SJCRH30 (cell line): ENCODE results near the gene DDX52. TPM values are rescaled to one million over a fixed set of nuclear protein-coding genes. Genes with fewer than 3 reads are reported as not detected.
"Not testable (repeated sequence)": the region's sequence is repeated elsewhere in the genome, so short reads cannot be mapped to it uniquely, and the experiment has no call there.

Source experiments
- DNase-seq, 2 experiments: peaks; one replicate each; pipeline ENCODE4 v3.0.0-alpha.2; 2015 to 2020
- H3K27ac ChIP-seq: fragments of 250-450 bp; sonication (Bioruptor Pico); 2 replicates; pipeline ENCODE4 v1.5.1; 2020; ENCODE audit warnings: mild to moderate bottlenecking, moderate library complexity
- H3K27me3 ChIP-seq: fragments of 250-450 bp; sonication (Bioruptor Pico); 2 replicates; pipeline ENCODE4 v1.5.1; 2020; ENCODE audit warnings: mild to moderate bottlenecking, moderate library complexity
- H3K36me3 ChIP-seq: fragments of 250-450 bp; sonication (Bioruptor Pico); 2 replicates; pipeline ENCODE4 v1.5.1; 2020; ENCODE audit warnings: mild to moderate bottlenecking, moderate library complexity
- H3K4me1 ChIP-seq: fragments of 250-450 bp; sonication (Bioruptor Pico); 2 replicates; pipeline ENCODE4 v1.5.1; 2020; ENCODE audit warnings: mild to moderate bottlenecking, moderate library complexity
- H3K4me3 ChIP-seq: fragments of 250-450 bp; sonication (Bioruptor Pico); 2 replicates; pipeline ENCODE4 v1.5.1; 2020; ENCODE audit warnings: mild to moderate bottlenecking, moderate library complexity
- H3K9me3 ChIP-seq: fragments of 250-450 bp; sonication (Bioruptor Pico); replicated peaks from 2 replicates; pipeline ENCODE4 v1.5.1; 2020; ENCODE audit warnings: mild to moderate bottlenecking, moderate library complexity
- total RNA-seq: library from RNA; depleted of rRNA; stranded (reverse); fragments of >200 nt; shearing (Covaris generic); gene quantifications from 2 replicates; pipeline ENCODE4 v1.2.3, GENCODE V29; 2014

DDX52 gene
- total RNA-seq, 1 experiment from 2014 or later: 32.1 TPM

GRCh38 chr17:37614391-37614790, 28.9 kb downstream of the DDX52 start:
- H3K9me3 ChIP-seq: no peaks in the 10 kb centered on the region
- H3K4me1 ChIP-seq: no peaks in the 10 kb centered on the region
- no peak overlapping the region for H3K27ac ChIP-seq
- no peak overlapping the region for H3K4me3 ChIP-seq
- peaks cover 37% of the 10 kb centered on the region for H3K36me3 ChIP-seq
- no peak for DNase-seq
- H3K27me3 ChIP-seq: no peaks in the 10 kb centered on the region

GRCh38 chr17:37610971-37611370, 32.3 kb downstream of the DDX52 start:
- no peak for DNase-seq
- Histone ChIP-seq H3K36me3 (peaks cover 19% of the 10 kb centered on the region), H3K27ac (no peak overlapping the region), H3K27me3 (no peaks in the 10 kb centered on the region), H3K4me3 (no peak overlapping the region), H3K9me3 (no peaks in the 10 kb centered on the region), H3K4me1 (no peaks in the 10 kb centered on the region)

- not testable (repeated sequence) for H3K9me3 ChIP-seq, H3K27me3 ChIP-seq, DNase-seq, H3K4me1 ChIP-seq
- peak overlapping the region; percentile 85 for H3K27ac ChIP-seq
- peaks cover 14% of the 10 kb centered on the region for H3K36me3 ChIP-seq
- peak overlapping the region; percentile 91 for H3K4me3 ChIP-seq
Observed at GRCh38 chr17:37610041-37610420, 33.2 kb downstream of the DDX52 start.

- Histone ChIP-seq H3K4me1 (no peaks in the 10 kb centered on the region), H3K9me3 (no peaks in the 10 kb centered on the region), H3K36me3 (peaks cover 8% of the 10 kb centered on the region), H3K4me3 (peak within 1 kb of the TSS; percentile 91), H3K27me3 (no peaks in the 10 kb centered on the region), H3K27ac (peak within 1 kb of the TSS; percentile 85)
- DNase-seq: peak; percentile 96 to 97
Observed at GRCh38 chr17:37609170-37610040, 33.8 kb downstream of the DDX52 start, which contains the start of gene SYNRG. SYNRG (minus strand) TSS chr17:37609418; CDS start chr17:37609355, 63 bp downstream.

GRCh38 chr17:37608351-37609169, 34.7 kb downstream of the DDX52 start:
- H3K9me3 ChIP-seq: no peaks in the 10 kb centered on the region
- peaks cover 2% of the 10 kb centered on the region for H3K36me3 ChIP-seq
- no peaks in the 10 kb centered on the region for H3K27me3 ChIP-seq
- peak; percentile 61 to 71 for DNase-seq
- H3K27ac ChIP-seq: peak overlapping the region; percentile 85
- no peaks in the 10 kb centered on the region for H3K4me1 ChIP-seq
- H3K4me3 ChIP-seq: peak overlapping the region; percentile 91

- Histone ChIP-seq H3K36me3 (no peaks in the 10 kb centered on the region; the same call in 1 of the 2 replicates), H3K4me1 (no peaks in the 10 kb centered on the region), H3K4me3 (peak overlapping the region; percentile 91), H3K9me3 (no peaks in the 10 kb centered on the region), H3K27me3 (no peaks in the 10 kb centered on the region), H3K27ac (no peak overlapping the region)
- no peak for DNase-seq
Observed at GRCh38 chr17:37607637-37608331, 35.5 kb downstream of the DDX52 start.

GRCh38 chr17:37605813-37606505, 37.3 kb downstream of the DDX52 start:
- Histone ChIP-seq H3K4me3 (no peak overlapping the region), H3K9me3 (no peaks in the 10 kb centered on the region), H3K27ac (no peak overlapping the region), H3K27me3 (no peaks in the 10 kb centered on the region), H3K36me3 (peaks cover 2% of the 10 kb centered on the region; the same call in 1 of the 2 replicates), H3K4me1 (no peaks in the 10 kb centered on the region)
- no peak for DNase-seq

GRCh38 chr17:37605081-37605480, 38.2 kb downstream of the DDX52 start:
- Histone ChIP-seq H3K27me3 (no peaks in the 10 kb centered on the region), H3K27ac (no peak overlapping the region), H3K36me3 (peaks cover 2% of the 10 kb centered on the region; the same call in 1 of the 2 replicates), H3K4me3 (no peak overlapping the region), H3K9me3 (no peaks in the 10 kb centered on the region), H3K4me1 (no peaks in the 10 kb centered on the region)
- no peak for DNase-seq

- no peak for DNase-seq
- Histone ChIP-seq H3K36me3 (peaks cover 2% of the 10 kb centered on the region; the same call in 1 of the 2 replicates), H3K4me1 (no peaks in the 10 kb centered on the region), H3K27me3 (no peaks in the 10 kb centered on the region), H3K4me3 (no peak overlapping the region), H3K9me3 (no peaks in the 10 kb centered on the region), H3K27ac (no peak overlapping the region)
Observed at GRCh38 chr17:37604556-37604955, 38.7 kb downstream of the DDX52 start.

GRCh38 chr17:37598145-37598544, 45.1 kb downstream of the DDX52 start:
- Histone ChIP-seq H3K4me3 (no peak overlapping the region), H3K27ac (no peak overlapping the region), H3K36me3 (peaks cover 6% of the 10 kb centered on the region; the same call in 1 of the 2 replicates)

GRCh38 chr17:37592291-37592690, 51.0 kb downstream of the DDX52 start:
- H3K27me3 ChIP-seq: no peaks in the 10 kb centered on the region
- H3K27ac ChIP-seq: no peak overlapping the region
- H3K9me3 ChIP-seq: no peaks in the 10 kb centered on the region
- no peak overlapping the region for H3K4me3 ChIP-seq
- H3K4me1 ChIP-seq: no peaks in the 10 kb centered on the region
- H3K36me3 ChIP-seq: peaks cover 5% of the 10 kb centered on the region
- no peak for DNase-seq

More at GRCh38 chr17:37598145-37598544, 45.1 kb downstream of the DDX52 start:
- no peak for DNase-seq
- Histone ChIP-seq H3K9me3 (no peaks in the 10 kb centered on the region), H3K4me1 (no peaks in the 10 kb centered on the region), H3K27me3 (no peaks in the 10 kb centered on the region)

GRCh38 chr17:37585066-37585465, 58.2 kb downstream of the DDX52 start:
- H3K27me3 ChIP-seq: no peaks in the 10 kb centered on the region
- H3K4me1 ChIP-seq: no peaks in the 10 kb centered on the region
- H3K36me3 ChIP-seq: peaks cover 20% of the 10 kb centered on the region
- DNase-seq: no peak
- no peaks in the 10 kb centered on the region for H3K9me3 ChIP-seq
- H3K4me3 ChIP-seq: no peak overlapping the region
- H3K27ac ChIP-seq: no peak overlapping the region

- peaks cover 27% of the 10 kb centered on the region for H3K36me3 ChIP-seq
- H3K9me3 ChIP-seq: peaks cover 8% of the 10 kb centered on the region
- H3K4me3 ChIP-seq: no peak overlapping the region
- no peak overlapping the region for H3K27ac ChIP-seq
- no peaks in the 10 kb centered on the region for H3K4me1 ChIP-seq
- no peaks in the 10 kb centered on the region for H3K27me3 ChIP-seq
- no peak for DNase-seq
Observed at GRCh38 chr17:37576281-37576680, 67.0 kb downstream of the DDX52 start.

GRCh38 chr17:37574427-37574826, 68.8 kb downstream of the DDX52 start:
- no peak for DNase-seq
- Histone ChIP-seq H3K9me3 (peaks cover 8% of the 10 kb centered on the region), H3K4me3 (no peak overlapping the region), H3K4me1 (no peaks in the 10 kb centered on the region), H3K27me3 (no peaks in the 10 kb centered on the region), H3K27ac (no peak overlapping the region), H3K36me3 (peaks cover 26% of the 10 kb centered on the region)
